GM12878 (cell line): ENCODE results near the gene CLEC16A. TPM values are rescaled to one million over a fixed set of nuclear protein-coding genes. Genes with fewer than 3 reads are reported as not detected.

Experiments
- BRCA1 ChIP-seq: IDR thresholded peaks from 2 replicates; pipeline ENCODE4 v1.6.1; 2011; ENCODE audit warnings: low read depth, low read length, improper control_type of control experiment
- CEBPB ChIP-seq, 2 experiments: fragments of 150-350 bp in 1 of 2; IDR thresholded peaks; 2 replicates each; pipeline ENCODE4 v1.6.1; 2012 to 2014; ENCODE audit warnings: low read depth in 2 of 2, low read length in 2 of 2, borderline replicate concordance in 1 of 2, inconsistent platforms in 1 of 2
- TCF7 ChIP-seq: IDR thresholded peaks from 2 replicates; pipeline ENCODE4 v1.6.1; 2014; ENCODE audit warnings: antibody characterized with exemption, borderline replicate concordance
- ZNF207 ChIP-seq: fragments of 450-650 bp; IDR thresholded peaks from 2 replicates; pipeline ENCODE4 v1.6.1; 2014; ENCODE audit warnings: antibody characterized with exemption, mild to moderate bottlenecking, borderline replicate concordance
- polyA plus RNA-seq, 11 experiments: library from polyadenylated mRNA; depleted of rRNA in 4 of 11; unstranded in 6 of 11; stranded (reverse) in 5 of 11; fragments of >200 nt; fragmentation: Nextera tagmentation in 4 of 11; fragmentation: Illumina TruSeq in 1 of 11; extraction: Ambion mirVana in 4 of 11; extraction: Trizol in 1 of 11; gene quantifications; 1 replicate in 1 of 11; 2 replicates in 10 of 11; pipeline versions ENCODE4 v1.2.1 to v1.2.3, GENCODE V29; 2011 to 2016; ENCODE audit warnings: inconsistent platforms in 2 of 11, missing spikeins in 2 of 11, low read depth in 1 of 11
- total RNA-seq, 4 experiments: library from RNA; depleted of rRNA in 3 of 4; stranded (reverse); fragments of >200 nt in 3 of 4; fragmentation: Illumina TruSeq in 1 of 4; extraction: Trizol in 1 of 4; gene quantifications; 2 replicates each; pipeline versions ENCODE4 v1.2.1 to v1.2.3, GENCODE V29; 2013 to 2021
- TF ChIP-seq, protein P1 (sequence below): fragments of 450-650 bp; formaldehyde crosslinking; IDR thresholded peaks from 2 replicates; pipeline ENCODE4 v1.4.0; 2020; ENCODE audit warnings: mild to moderate bottlenecking, moderate library complexity
- TF ChIP-seq, protein P2 (sequence below): fragments of 450-650 bp; IDR thresholded peaks from 2 replicates; pipeline ENCODE4 v1.6.1; 2017; ENCODE audit warnings: mild to moderate bottlenecking, low read depth, inconsistent platforms; ENCODE audit not compliant: poor library complexity, severe bottlenecking

The CLEC16A gene
- total and polyA plus RNA-seq, 10 of the 15 experiments (the other 5 are each of a cell fraction or from before 2014, with no cell fraction given): 1.5 to 28.8 (median 19.2) TPM

DNA sequence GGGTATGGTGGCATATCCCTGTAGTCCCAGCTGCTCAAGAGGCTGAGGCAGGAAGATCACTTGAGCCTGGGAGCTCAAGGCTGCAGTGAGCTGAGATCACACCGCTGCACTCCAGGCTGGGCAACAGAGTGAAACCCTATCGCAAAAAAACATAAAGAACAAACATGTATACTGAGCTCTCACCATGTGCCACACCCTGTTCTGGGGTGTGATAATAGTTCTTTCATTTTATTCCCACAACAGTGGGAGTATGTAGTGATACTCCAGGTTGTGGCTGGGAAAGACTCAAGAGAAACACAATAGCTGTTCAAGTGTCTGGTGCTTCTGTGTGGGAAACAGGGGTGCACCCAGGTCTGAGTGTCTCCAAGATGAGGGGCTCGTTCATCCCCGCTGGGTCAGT, 221.0 kb downstream of the CLEC16A start (continued):
- TF ChIP-seq CEBPB (IDR thresholded peaks at IDR 0.05; ENCODE audit: borderline replicate concordance in 1 of 2, low read depth in 2 of 2, low read length in 2 of 2): no peak
- no peak for TF ChIP-seq TCF7
- no peak for TF ChIP-seq BRCA1
- TF ChIP-seq, protein P1, sequence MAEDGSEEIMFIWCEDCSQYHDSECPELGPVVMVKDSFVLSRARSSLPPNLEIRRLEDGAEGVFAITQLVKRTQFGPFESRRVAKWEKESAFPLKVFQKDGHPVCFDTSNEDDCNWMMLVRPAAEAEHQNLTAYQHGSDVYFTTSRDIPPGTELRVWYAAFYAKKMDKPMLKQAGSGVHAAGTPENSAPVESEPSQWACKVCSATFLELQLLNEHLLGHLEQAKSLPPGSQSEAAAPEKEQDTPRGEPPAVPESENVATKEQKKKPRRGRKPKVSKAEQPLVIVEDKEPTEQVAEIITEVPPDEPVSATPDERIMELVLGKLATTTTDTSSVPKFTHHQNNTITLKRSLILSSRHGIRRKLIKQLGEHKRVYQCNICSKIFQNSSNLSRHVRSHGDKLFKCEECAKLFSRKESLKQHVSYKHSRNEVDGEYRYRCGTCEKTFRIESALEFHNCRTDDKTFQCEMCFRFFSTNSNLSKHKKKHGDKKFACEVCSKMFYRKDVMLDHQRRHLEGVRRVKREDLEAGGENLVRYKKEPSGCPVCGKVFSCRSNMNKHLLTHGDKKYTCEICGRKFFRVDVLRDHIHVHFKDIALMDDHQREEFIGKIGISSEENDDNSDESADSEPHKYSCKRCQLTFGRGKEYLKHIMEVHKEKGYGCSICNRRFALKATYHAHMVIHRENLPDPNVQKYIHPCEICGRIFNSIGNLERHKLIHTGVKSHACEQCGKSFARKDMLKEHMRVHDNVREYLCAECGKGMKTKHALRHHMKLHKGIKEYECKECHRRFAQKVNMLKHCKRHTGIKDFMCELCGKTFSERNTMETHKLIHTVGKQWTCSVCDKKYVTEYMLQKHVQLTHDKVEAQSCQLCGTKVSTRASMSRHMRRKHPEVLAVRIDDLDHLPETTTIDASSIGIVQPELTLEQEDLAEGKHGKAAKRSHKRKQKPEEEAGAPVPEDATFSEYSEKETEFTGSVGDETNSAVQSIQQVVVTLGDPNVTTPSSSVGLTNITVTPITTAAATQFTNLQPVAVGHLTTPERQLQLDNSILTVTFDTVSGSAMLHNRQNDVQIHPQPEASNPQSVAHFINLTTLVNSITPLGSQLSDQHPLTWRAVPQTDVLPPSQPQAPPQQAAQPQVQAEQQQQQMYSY (CRISPR knock-in tag): no peak
- no peak for TF ChIP-seq ZNF207
- TF ChIP-seq, protein P2, sequence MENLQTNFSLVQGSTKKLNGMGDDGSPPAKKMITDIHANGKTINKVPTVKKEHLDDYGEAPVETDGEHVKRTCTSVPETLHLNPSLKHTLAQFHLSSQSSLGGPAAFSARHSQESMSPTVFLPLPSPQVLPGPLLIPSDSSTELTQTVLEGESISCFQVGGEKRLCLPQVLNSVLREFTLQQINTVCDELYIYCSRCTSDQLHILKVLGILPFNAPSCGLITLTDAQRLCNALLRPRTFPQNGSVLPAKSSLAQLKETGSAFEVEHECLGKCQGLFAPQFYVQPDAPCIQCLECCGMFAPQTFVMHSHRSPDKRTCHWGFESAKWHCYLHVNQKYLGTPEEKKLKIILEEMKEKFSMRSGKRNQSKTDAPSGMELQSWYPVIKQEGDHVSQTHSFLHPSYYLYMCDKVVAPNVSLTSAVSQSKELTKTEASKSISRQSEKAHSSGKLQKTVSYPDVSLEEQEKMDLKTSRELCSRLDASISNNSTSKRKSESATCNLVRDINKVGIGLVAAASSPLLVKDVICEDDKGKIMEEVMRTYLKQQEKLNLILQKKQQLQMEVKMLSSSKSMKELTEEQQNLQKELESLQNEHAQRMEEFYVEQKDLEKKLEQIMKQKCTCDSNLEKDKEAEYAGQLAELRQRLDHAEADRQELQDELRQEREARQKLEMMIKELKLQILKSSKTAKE: no peak
